H1 (cell line): ENCODE results near the gene GARNL3. TPM values are rescaled to one million over a fixed set of nuclear protein-coding genes. Genes with fewer than 3 reads are reported as not detected.

Experiments
- CTCF ChIA-PET: fragments of 300-600 bp; sonication (Branson Sonifier 250); formaldehyde crosslinking; loops from one replicate; lab custom pipeline; 2021; ENCODE audit not compliant: partially characterized antibody; lab: Charles Lee
- POLR2A ChIA-PET: fragments of 300-600 bp; sonication (Branson Sonifier 250); formaldehyde crosslinking; loops from one replicate; lab custom pipeline; 2021; ENCODE audit warnings: inconsistent platforms; ENCODE audit not compliant: partially characterized antibody; lab: Charles Lee
- DNase-seq, 2 experiments: peaks; one replicate each; pipeline versions ENCODE4 v3.0.0 to v3.0.0-alpha.2; 2010 to 2022; ENCODE audit warnings: low spot score in 2 of 2, low read depth in 1 of 2, mixed read lengths in 1 of 2
- FAIRE-seq: peaks from 2 replicates; lab custom pipeline; 2011; peaks lifted over from hg19 to GRCh38; lab: Jason Lieb, UNC
- H2AFZ ChIP-seq: 2 replicates; pipeline ENCODE4 v1.8.1; 2012; ENCODE audit warnings: low read length, inconsistent platforms
- H2AK5ac ChIP-seq: 2 replicates; pipeline ENCODE4 v1.6.1; 2013; ENCODE audit warnings: low read depth, low read length
- H2BK120ac ChIP-seq: replicated peaks from 2 replicates; pipeline ENCODE3; 2013; ENCODE audit warnings: low read depth, low read length, inconsistent platforms
- H2BK12ac ChIP-seq: 2 replicates; pipeline ENCODE4 v1.6.1; 2013; ENCODE audit warnings: low read depth, low read length
- H2BK15ac ChIP-seq: 2 replicates; pipeline ENCODE4 v1.6.1; 2013; ENCODE audit warnings: low read length
- H2BK20ac ChIP-seq: 2 replicates; pipeline ENCODE4 v1.6.1; 2013; ENCODE audit warnings: low read length
- H2BK5ac ChIP-seq: 2 replicates; pipeline ENCODE4 v1.6.1; 2013; ENCODE audit warnings: low read depth, low read length
- H3K14ac ChIP-seq: 2 replicates; pipeline ENCODE4 v1.6.1; 2013; ENCODE audit warnings: inconsistent platforms; ENCODE audit not compliant: insufficient read length
- H3K18ac ChIP-seq: 2 replicates; pipeline ENCODE4 v1.6.1; 2013; ENCODE audit warnings: low read length; ENCODE audit errors: extremely low read depth
- H3K23ac ChIP-seq: 2 replicates; pipeline ENCODE4 v1.6.1; 2013; ENCODE audit warnings: inconsistent platforms; ENCODE audit not compliant: insufficient read length
- H3K23me2 ChIP-seq: 2 replicates; pipeline ENCODE4 v1.6.1; 2013; ENCODE audit warnings: low read depth, low read length
- H3K27ac ChIP-seq: 2 replicates; pipeline ENCODE4 v1.6.1; 2011; ENCODE audit warnings: low read depth, low read length, inconsistent platforms
- H3K27me3 ChIP-seq, 4 experiments: replicated peaks in 1 of 4; 1 replicate in 1 of 4; 2 replicates in 3 of 4; pipeline versions ENCODE4 v1.6.1 to v1.8.1; 2011 to 2013; ENCODE audit warnings: low read length in 3 of 4, mild to moderate bottlenecking in 3 of 4, inconsistent platforms in 2 of 4, mixed read lengths in 2 of 4, moderate library complexity in 1 of 4; ENCODE audit not compliant: control insufficient read depth in 3 of 4, insufficient read depth in 3 of 4; ENCODE audit errors: extremely low read depth in 1 of 4
- H3K36me3 ChIP-seq, 4 experiments: 2 replicates each; pipeline versions ENCODE4 v1.6.1 to v1.8.1; 2011 to 2013; ENCODE audit warnings: mild to moderate bottlenecking in 4 of 4, low read length in 3 of 4, moderate library complexity in 2 of 4, control low read depth in 1 of 4, inconsistent platforms in 1 of 4; ENCODE audit not compliant: insufficient read depth in 4 of 4, control insufficient read depth in 2 of 4
- H3K4ac ChIP-seq: replicated peaks from 2 replicates; pipeline ENCODE3; 2013; ENCODE audit warnings: low read length, low read depth, mixed read lengths, inconsistent platforms; ENCODE audit not compliant: insufficient read length
- H3K4me1 ChIP-seq, 4 experiments: replicated peaks in 1 of 4; 1 replicate in 1 of 4; 2 replicates in 3 of 4; pipeline versions ENCODE4 v1.6.1 to v1.8.1; 2011 to 2013; ENCODE audit warnings: low read length in 3 of 4, inconsistent platforms in 2 of 4, mixed read lengths in 1 of 4; ENCODE audit not compliant: insufficient read depth in 4 of 4, control insufficient read depth in 3 of 4
- H3K4me2 ChIP-seq, 2 experiments: 2 replicates each; pipeline versions ENCODE4 v1.6.1 to v1.8.1; 2011 to 2013; ENCODE audit warnings: low read depth in 2 of 2, low read length in 2 of 2, control low read depth in 1 of 2, inconsistent platforms in 1 of 2, mild to moderate bottlenecking in 1 of 2; ENCODE audit not compliant: insufficient read depth in 1 of 2
- H3K4me3 ChIP-seq, 4 experiments: fragments of 200-600, 300-600 bp in 1 of 4; sonication (generic), shearing (Covaris generic), sonication (Bioruptor Twin) in 1 of 4; 2 replicates each; pipeline versions ENCODE4 v1.5.1 to v1.8.1; 2011 to 2016; ENCODE audit warnings: low read length in 4 of 4, low read depth in 3 of 4, control low read depth in 2 of 4, inconsistent platforms in 2 of 4, mild to moderate bottlenecking in 2 of 4, mixed read lengths in 1 of 4, moderate library complexity in 1 of 4; ENCODE audit not compliant: insufficient read depth in 2 of 4; ENCODE audit errors: extremely low read depth in 1 of 4
- H3K56ac ChIP-seq: replicated peaks from 2 replicates; pipeline ENCODE3; 2013; ENCODE audit warnings: low read depth, mild to moderate bottlenecking, mixed read lengths, low read length, inconsistent platforms; ENCODE audit not compliant: insufficient read length
- H3K79me1 ChIP-seq: 2 replicates; pipeline ENCODE4 v1.6.1; 2013; ENCODE audit warnings: low read depth, low read length, control low read depth
- H3K79me2 ChIP-seq, 2 experiments: 2 replicates each; pipeline versions ENCODE4 v1.6.1 to v1.8.1; 2012 to 2013; ENCODE audit warnings: low read length in 2 of 2, mild to moderate bottlenecking in 2 of 2, inconsistent platforms in 1 of 2; ENCODE audit not compliant: insufficient read depth in 2 of 2, control insufficient read depth in 1 of 2
- H3K9ac ChIP-seq, 4 experiments: replicated peaks in 1 of 4; 1 replicate in 1 of 4; 2 replicates in 3 of 4; pipeline versions ENCODE4 v1.6.1 to v1.8.1; 2011 to 2013; ENCODE audit warnings: low read depth in 3 of 4, low read length in 3 of 4, control low read depth in 2 of 4, mild to moderate bottlenecking in 2 of 4, moderate library complexity in 2 of 4, inconsistent platforms in 1 of 4; ENCODE audit errors: extremely low read depth in 1 of 4
- H3K9me3 ChIP-seq, 2 experiments: 2 replicates each; pipeline versions ENCODE4 v1.6.1 to v1.8.1; 2012 to 2013; ENCODE audit warnings: mild to moderate bottlenecking in 2 of 2, moderate library complexity in 2 of 2, control low read depth in 1 of 2, inconsistent platforms in 1 of 2, low read depth in 1 of 2, low read length in 1 of 2, mixed read lengths in 1 of 2; ENCODE audit not compliant: insufficient read depth in 2 of 2
- H4K20me1 ChIP-seq, 2 experiments: replicated peaks in 1 of 2; 2 replicates each; pipeline versions ENCODE3 to v1.8.1; 2011 to 2013; ENCODE audit warnings: inconsistent platforms in 2 of 2, low read length in 2 of 2, mild to moderate bottlenecking in 1 of 2; ENCODE audit not compliant: insufficient read depth in 2 of 2, control insufficient read depth in 1 of 2
- H4K5ac ChIP-seq: 2 replicates; pipeline ENCODE4 v1.6.1; 2013; ENCODE audit warnings: low read length, low read depth, mixed read lengths, inconsistent platforms; ENCODE audit not compliant: insufficient read length
- H4K8ac ChIP-seq: 2 replicates; pipeline ENCODE4 v1.8.0; 2013; ENCODE audit warnings: mild to moderate bottlenecking, moderate library complexity, low read length, inconsistent platforms; ENCODE audit not compliant: insufficient read depth; ENCODE audit errors: extremely low read depth
- H4K91ac ChIP-seq: replicated peaks from 2 replicates; pipeline ENCODE3; 2013; ENCODE audit warnings: low read length, mixed read lengths, inconsistent platforms; ENCODE audit not compliant: insufficient read length
- CREB1 ChIP-seq: IDR thresholded peaks from 2 replicates; pipeline ENCODE4 v1.6.1; 2012; ENCODE audit warnings: inconsistent platforms
- CTBP2 ChIP-seq: IDR thresholded peaks from 2 replicates; pipeline ENCODE4 v1.7.0; 2011; ENCODE audit warnings: borderline replicate concordance, mild to moderate bottlenecking, moderate library complexity, mixed read lengths, low read length; ENCODE audit not compliant: insufficient read depth, insufficient read length
- GTF2F1 ChIP-seq: IDR thresholded peaks from 2 replicates; pipeline ENCODE4 v1.6.1; 2012; ENCODE audit warnings: low read depth, low read length, improper control_type of control experiment, borderline replicate concordance
- HDAC2 ChIP-seq, 2 experiments: fragments of 300-600 bp in 1 of 2; sonication (generic) in 1 of 2; IDR thresholded peaks; 2 replicates each; pipeline ENCODE4 v1.6.1; 2011 to 2012; ENCODE audit warnings: low read depth in 2 of 2, low read length in 2 of 2, mild to moderate bottlenecking in 2 of 2, moderate library complexity in 2 of 2, borderline replicate concordance in 1 of 2, inconsistent platforms in 1 of 2
- SAP30 ChIP-seq: fragments of 300-600 bp; sonication (generic); IDR thresholded peaks from 2 replicates; pipeline ENCODE4 v1.7.1; 2012; ENCODE audit warnings: low read length, moderate library complexity, mild to moderate bottlenecking, inconsistent platforms; ENCODE audit not compliant: insufficient read depth, insufficient replicate concordance
- SP1 ChIP-seq: IDR thresholded peaks from 2 replicates; pipeline ENCODE4 v1.6.1; 2011; ENCODE audit warnings: low read depth, low read length
- WGBS, 2 experiments: shearing (Covaris generic) in 1 of 2; methylation state at CpG; one replicate each; pipeline versions ENCODE4 v1.1.6 to v1.1.7; 2013 to 2015; ENCODE audit warnings: low lambda C conversion rate in 2 of 2, mixed read lengths in 2 of 2, inconsistent platforms in 1 of 2, low coverage in 1 of 2, missing lambda C conversion rate in 1 of 2; ENCODE audit not compliant: insufficient replicate concordance in 2 of 2, insufficient coverage in 1 of 2, insufficient read length in 1 of 2; ENCODE audit errors: extremely low coverage in 1 of 2, missing lambda C conversion rate in 1 of 2; 5-methylcytosine and 5-hydroxymethylcytosine counted together
- polyA plus RNA-seq, 7 experiments: library from polyadenylated mRNA; depleted of rRNA in 3 of 7; stranded (reverse) in 5 of 7; unstranded in 2 of 7; fragments of >200 nt in 5 of 7; fragments of 200-250 nt in 2 of 7; gene quantifications; 1 replicate in 5 of 7; 2 replicates in 1 of 7; 4 replicates in 1 of 7; pipeline versions ENCODE4 v1.2.1 to v1.2.3, GENCODE V29; 2011 to 2013; ENCODE audit warnings: missing spikeins in 2 of 7, mixed read lengths in 2 of 7
- total RNA-seq: library from RNA; stranded (reverse); fragmentation: NEBNext Ultra II Directional; extraction: Animal tissue kit (Norgen Biotek cat#: 25700); gene quantifications from 2 replicates; pipeline ENCODE4 v1.2.1, GENCODE V29; 2021

Gene GARNL3
- total and polyA plus RNA-seq, 2 of the 8 experiments (the other 6 are each of a cell fraction or from before 2014, with no cell fraction given) = 6.5 to 18.3 TPM

- Histone ChIP-seq H2BK15ac (no peak overlapping the region), H4K91ac (no peak overlapping the region), H3K4me2 (no peak overlapping the region), H2BK5ac (no peak overlapping the region), H3K79me1 (no peaks in the 10 kb centered on the region), H4K20me1 (peaks cover 0 to 3% of the 10 kb centered on the region in 2 experiments), H3K23me2 (no peaks in the 10 kb centered on the region), H2BK12ac (no peak overlapping the region), H2AK5ac (no peak overlapping the region), H2BK20ac (no peak overlapping the region), H4K5ac (no peak overlapping the region), H2BK120ac (no peak overlapping the region), H2AFZ (no peak overlapping the region), H3K9me3 (no peaks in the 10 kb centered on the region), H3K27ac (no peak overlapping the region), H3K27me3 (no peaks in the 10 kb centered on the region), H3K14ac (no peak overlapping the region), H3K79me2 (no peaks in the 10 kb centered on the region), H3K4me3 (no peak overlapping the region), H3K4ac (no peak overlapping the region), H3K9ac (no peak overlapping the region), H3K18ac (no peak overlapping the region), H3K36me3 (no peaks in the 10 kb centered on the region), H3K56ac (no peak overlapping the region), H4K8ac (no peak overlapping the region), H3K4me1 (peaks cover 2 to 10% (median 7%) of the 10 kb centered on the region in 4 experiments), H3K23ac (no peak overlapping the region)
- FAIRE-seq = no peak
- DNase-seq = no peak
- WGBS, 2 experiments = 93% methylated on average over 14 of the region's 14 CpGs; no CpG with 5 or more reads in 1 of the 2 experiments
- no peak for TF ChIP-seq GTF2F1
- no peak for TF ChIP-seq HDAC2 (IDR thresholded peaks at IDR 0.05; ENCODE audit: borderline replicate concordance in 1 of 2, low read depth in 2 of 2, low read length in 2 of 2)
- TF ChIP-seq SP1 = no peak
- TF ChIP-seq SAP30 = no peak
- TF ChIP-seq CTBP2 = no peak
- TF ChIP-seq CREB1 = no peak
- ChIA-PET CTCF (interaction anchor here (0.5 to 5.8 kb wide), 34 partner anchors 10 to 366 kb away, joined by 3 to 45 read pairs (median 4); no protein-coding TSS in a partner anchor), POLR2A (interaction anchor here (0.8 to 1.9 kb wide), 2 partner anchors 10 to 235 kb away, joined by 3 to 4 read pairs; partner anchors contain the start of genes LRSAM1 and RPL12)
Measured at GRCh38 chr9:127215268-127216209, 49.0 kb upstream of the GARNL3 start.
